Measurements from ENCODE around the gene TTC39B.

DNA sequence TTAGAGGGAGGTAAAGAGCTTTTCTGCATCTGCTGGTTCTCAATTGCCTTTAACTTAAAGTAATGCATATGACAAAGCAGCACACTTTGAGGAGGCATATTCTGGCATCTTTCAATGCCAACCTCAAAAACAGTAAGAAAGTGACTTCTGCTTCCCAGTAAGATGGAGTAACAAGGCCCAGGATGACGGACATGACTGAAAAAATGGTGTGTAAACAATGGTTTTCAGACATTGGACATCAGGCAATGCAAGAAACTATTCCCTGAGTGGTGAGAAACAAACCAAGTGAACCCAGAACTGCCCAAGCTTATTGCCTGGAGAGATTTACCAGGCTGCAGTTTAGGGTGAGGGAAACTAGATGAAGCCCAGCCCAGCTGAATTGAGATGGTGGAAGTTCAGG is 39.8 kb upstream of the TTC39B start:
- TF ChIP-seq, protein P1, sequence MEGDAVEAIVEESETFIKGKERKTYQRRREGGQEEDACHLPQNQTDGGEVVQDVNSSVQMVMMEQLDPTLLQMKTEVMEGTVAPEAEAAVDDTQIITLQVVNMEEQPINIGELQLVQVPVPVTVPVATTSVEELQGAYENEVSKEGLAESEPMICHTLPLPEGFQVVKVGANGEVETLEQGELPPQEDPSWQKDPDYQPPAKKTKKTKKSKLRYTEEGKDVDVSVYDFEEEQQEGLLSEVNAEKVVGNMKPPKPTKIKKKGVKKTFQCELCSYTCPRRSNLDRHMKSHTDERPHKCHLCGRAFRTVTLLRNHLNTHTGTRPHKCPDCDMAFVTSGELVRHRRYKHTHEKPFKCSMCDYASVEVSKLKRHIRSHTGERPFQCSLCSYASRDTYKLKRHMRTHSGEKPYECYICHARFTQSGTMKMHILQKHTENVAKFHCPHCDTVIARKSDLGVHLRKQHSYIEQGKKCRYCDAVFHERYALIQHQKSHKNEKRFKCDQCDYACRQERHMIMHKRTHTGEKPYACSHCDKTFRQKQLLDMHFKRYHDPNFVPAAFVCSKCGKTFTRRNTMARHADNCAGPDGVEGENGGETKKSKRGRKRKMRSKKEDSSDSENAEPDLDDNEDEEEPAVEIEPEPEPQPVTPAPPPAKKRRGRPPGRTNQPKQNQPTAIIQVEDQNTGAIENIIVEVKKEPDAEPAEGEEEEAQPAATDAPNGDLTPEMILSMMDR (IDR thresholded peaks at IDR 0.05; ENCODE audit: low read length) = no peak
- no peak for TF ChIP-seq EZH2 (IDR thresholded peaks at IDR 0.05; ENCODE audit: borderline replicate concordance, low read length)

Measured in OCI-LY1 (cell line).